Measurements from ENCODE around the gene TDRD9. TPM values are rescaled to one million over a fixed set of nuclear protein-coding genes. Genes with fewer than 3 reads are reported as not detected.
"Not testable (repeated sequence)": the region's sequence is repeated elsewhere in the genome, so short reads cannot be mapped to it uniquely, and the experiment has no call there.

Gene TDRD9
- total RNA-seq = 3.0 and 4.3 TPM in 2 replicates

DNA sequence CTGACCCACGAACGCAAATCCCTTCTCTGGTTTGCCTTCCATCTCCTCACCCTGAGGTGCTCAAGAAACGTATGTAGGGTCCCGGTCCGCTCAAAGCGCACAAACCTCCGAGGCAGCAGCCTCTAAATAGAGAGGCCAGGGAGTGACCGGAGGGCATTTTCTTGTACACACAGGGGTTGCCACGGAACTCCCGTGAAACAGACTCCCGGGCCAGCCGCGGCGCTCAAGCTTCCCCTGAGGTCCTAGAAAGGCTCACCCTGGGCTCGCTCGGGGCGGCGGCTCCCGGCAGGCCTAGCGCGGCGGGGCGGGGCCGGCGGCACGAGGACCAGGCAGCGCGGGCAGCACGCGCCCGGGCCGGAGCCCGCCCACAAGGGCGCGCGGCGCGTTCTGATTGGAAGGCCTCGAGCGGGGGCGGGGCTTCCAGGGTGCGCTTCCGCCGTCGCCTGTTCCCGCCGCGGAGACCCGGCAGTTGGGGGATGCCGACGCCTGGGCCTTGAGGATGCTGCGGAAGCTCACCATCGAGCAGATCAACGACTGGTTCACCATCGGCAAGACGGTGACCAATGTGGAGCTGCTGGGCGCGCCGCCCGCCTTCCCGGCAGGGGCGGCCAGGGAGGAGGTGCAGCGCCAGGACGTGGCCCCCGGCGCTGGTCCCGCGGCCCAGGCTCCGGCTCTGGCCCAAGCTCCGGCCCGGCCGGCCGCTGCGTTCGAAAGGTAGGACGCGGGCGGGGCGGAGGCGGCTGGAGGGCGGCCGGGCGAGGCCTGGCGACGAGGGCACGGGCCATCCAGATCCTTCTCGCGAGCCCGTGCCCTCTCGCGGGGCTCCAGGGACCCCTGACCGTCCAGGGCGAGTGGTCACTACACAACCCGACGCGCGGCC lies at the start of gene TDRD9:
Gene TDRD9 (plus strand): TSS at position 446 of the 880 bp plus-strand sequence. CDS start 54 bp downstream, at position 500.
- DNase-seq = no peak

GRCh38 chr14:103879118-103879569 lies 49.1 kb upstream of the TDRD9 start:
- DNase-seq = no peak

- DNase-seq = peak; percentile 31
Observed at GRCh38 chr14:103879570-103880347, 48.5 kb upstream of the TDRD9 start.

- peak; percentile 50 for DNase-seq
Observed at GRCh38 chr14:103880348-103881267, 47.6 kb upstream of the TDRD9 start.

DNA sequence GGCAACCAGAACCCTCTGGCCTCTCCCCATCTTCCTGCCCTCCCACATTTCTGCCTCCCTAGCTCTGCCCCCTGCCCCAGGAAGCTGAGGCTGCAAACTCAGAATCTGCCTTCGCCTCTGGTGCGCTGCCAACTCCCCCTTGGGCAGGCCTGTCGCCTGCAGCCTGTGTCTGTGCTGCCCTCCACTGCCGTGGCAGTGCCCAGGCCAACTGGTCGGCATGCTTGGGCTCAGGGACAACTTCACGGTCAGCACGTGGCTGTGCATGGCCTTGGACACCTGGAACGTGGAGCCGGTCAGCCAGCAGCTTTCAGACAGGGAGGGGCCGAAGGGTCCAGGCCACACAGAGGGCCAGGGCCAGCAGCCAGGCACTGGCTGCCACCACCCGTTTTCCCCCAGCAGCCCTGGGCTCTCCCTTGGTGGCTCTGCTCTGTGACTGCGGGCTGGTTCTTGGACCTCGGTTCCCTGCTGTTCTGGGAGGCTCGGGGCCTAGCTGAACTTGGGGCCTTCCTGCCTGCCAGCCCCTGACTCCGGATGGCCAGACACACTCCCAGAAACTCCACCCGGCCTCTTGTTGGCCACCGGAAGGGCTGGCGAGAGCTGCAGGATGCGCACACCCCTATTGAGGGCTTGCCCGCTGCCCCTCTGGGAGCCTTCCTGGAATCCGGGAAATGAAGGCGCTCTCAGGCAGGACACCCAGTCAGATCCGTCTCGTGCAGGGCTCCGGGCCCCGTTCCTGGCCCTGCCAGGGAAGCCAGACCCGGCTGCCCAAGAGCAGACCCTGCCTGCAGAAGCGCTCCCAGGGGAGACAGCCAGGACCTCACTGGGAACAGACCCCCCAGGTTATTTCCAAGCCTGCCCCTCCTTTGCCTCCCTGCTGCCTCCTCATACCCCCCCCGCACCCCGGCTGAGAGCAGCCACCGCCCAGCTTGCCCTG lies 46.7 kb upstream of the TDRD9 start:
- DNase-seq = peak; percentile 44

GRCh38 chr14:103882503-103883262 lies 45.6 kb upstream of the TDRD9 start:
- DNase-seq = no peak

DNA sequence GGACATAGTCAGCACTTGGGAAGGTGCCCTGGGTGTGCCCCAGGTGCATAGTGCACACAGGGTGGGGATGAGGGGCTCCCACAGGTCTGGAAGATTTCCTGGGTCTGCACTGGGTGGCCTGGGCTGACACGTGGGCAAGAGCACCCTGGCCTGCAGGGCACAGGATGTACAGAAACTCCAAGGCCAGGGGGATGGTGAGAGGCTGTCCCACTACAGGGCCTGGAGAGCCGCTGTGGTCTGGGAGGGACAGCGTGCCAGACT lies 45.1 kb upstream of the TDRD9 start:
- no peak for DNase-seq

DNA sequence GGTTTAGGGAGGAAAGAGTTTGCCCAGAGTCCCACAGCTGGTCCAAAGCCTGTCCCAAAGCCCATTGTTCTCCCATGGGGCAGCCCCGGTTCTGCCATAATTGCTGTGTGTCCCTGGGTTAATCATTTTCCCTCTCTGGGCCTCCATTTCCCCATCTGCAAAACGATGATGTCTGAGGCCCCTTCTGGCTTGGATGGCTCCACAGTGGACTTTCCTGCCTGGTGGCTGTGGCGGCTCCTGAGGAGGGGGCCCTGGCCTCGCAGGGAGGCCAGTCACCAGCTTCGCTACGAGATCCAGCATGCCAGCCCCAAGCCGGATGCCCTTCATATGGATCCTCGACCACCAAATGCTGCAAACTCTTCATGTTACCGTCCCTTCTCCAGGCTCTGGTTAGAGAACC lies 43.4 kb upstream of the TDRD9 start:
- no peak for DNase-seq

DNA sequence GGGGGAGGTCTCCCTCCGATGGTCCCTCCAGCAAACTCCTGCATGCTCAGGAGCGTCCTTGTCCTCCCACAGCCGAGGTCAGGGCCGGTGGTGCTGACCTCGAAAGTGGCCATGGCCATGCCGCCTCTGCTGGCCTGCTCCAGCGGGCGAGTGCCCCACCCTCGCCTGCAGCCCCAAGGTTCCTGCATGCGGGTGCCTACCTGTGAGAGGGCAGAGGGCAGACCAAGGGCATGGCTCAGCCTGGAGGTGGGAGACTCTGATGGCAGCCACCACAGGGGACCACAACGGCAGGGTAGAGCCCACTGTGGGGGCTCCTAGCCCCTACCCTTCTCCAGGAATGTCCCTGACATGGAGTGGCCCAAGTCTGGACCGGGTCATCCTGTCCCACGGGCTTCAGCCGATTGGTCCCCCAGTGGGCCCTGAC lies 42.7 kb upstream of the TDRD9 start:
- no peak for DNase-seq

DNA sequence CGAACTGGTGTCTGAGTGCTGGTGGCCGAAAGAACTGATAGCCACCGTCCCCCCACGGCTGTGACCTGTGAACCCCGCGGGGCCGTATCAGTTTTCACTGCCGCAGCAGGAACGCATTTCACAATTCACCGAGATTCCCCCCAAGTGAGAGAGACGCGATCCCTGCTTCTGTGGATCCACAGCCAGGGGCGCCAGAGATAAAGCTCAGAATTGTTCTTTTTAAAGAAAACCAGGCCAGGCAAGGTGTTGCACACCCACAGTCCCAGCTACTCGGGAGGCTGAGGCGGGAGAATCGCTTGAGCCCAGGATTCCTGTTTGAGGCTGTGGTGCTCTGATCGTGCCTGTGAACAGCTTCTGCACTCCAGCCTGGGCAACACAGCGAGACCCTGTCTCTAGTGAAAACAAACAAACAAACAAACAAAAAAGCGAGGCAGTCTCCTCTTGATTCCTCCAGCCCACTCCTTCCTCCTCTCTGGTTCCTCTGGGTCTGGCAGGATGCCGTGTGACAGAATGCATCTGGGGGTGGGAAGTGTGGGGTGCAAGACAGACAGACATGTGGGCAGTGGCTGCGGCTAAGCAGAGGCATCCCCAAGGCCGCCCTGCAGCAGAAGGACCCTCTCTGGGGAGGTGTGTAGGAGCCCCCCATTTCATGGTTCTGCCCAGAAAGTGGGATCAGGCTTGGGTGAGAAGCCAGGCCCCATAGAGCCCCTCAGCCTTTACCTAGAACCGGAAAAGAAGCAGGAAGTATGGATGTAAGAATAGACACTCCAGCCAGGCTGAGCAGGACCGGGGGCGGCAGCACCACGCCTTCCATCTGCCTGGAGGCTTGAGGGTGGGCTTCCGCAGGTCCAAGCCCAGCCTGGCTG lies 41.7 kb upstream of the TDRD9 start:
- no peak for DNase-seq

DNA sequence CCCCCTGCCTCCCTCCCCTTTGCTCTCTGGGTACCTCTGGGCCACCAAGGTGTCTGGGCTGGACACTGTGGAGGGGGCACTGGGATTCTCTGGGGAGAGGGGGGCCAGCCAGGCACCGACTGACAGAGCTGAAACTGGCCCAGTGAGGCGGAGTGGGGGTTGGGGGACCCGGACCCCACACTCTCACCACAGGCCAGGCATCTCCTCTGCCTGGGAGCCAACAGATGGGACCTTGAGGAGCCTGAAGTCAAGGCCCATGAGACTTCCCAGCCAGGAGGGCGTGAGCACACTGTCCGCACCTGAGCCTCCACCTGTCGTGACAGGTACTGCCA lies 41.1 kb upstream of the TDRD9 start:
- DNase-seq = no peak

DNA sequence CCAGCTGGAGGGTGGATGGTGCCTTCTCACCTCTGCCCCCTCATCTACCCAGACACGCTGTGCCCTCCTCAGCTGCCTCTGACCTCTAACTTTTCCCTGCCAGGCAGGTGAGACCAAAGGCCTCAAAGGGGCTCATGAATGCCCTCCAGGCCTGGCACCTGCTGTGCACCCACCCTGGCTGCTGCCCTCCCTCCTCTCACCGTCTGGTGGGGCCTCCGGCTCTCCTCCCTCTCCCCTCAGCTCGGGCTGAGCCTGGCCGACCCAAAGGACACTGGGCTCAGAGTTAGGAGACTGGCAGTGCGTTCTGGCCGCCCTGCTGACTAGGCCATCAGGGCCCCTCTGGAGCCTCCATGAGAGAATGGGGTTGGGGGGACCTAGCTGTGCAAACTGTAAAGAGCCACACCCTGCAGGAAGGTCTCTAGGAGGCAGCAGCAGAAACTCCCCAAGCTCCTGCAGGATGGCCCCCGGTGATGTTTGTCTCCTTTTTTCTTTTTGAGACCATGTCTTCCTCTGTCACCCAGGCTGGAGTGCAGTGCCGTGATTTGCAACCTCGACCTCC lies 40.6 kb upstream of the TDRD9 start:
- DNase-seq = no peak

- DNase-seq = not testable (repeated sequence)
Observed at GRCh38 chr14:103889002-103889312, 39.3 kb upstream of the TDRD9 start.

DNA sequence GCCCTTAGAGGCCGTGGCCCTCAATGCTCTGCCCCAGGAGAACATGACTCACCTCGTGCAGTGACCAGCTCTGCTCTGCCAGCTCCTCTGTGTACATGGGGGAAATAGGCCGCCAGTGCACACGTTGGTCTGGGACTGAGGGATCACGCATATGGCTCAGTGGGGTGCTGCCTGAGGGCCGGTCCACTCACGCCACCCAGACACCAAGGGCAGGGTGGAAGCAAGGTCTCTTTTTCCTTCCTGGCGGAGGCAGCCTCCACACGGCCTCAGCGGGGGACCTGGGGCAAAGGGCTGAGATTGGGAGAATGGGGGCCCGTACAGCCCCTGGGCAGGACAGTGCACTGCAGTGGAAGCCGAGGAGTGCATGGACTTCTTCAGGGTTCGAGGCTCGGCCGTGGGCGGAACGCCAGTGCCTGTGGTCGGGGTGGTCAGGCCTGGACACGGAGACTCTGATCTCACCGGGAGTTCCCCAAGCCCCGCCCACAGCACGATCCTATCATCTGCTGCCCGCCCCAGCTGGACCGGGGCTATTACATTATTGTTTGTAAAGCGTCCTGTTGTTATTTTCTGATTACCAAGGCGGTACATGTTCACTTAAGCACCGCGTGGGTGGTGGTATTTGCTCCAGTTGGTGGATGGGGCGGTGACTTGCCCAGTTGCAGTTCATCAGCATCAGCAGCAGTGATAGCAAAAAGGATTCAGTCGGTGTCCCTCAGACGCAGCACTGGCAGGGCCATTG lies 38.8 kb upstream of the TDRD9 start:
- peak; percentile 61 for DNase-seq

DNA sequence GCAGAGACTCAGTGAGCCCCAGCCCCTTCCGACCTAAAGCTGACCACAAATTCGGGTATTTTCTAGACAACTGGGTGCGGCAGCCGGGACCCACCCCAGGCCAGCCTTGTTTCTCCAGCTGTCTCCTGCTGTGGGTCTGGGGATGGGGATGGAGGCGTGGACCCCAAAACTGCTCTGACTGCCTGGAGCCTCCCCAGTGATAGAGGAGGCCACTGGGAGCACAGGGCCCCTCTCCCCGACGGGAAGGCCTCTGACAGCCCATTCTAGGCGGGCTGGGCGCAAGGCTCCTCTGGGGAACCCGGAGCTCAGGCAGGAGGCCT lies 38.2 kb upstream of the TDRD9 start:
- no peak for DNase-seq

- DNase-seq = peak; percentile 53
Observed at GRCh38 chr14:103890821-103891666, 37.2 kb upstream of the TDRD9 start.

DNA sequence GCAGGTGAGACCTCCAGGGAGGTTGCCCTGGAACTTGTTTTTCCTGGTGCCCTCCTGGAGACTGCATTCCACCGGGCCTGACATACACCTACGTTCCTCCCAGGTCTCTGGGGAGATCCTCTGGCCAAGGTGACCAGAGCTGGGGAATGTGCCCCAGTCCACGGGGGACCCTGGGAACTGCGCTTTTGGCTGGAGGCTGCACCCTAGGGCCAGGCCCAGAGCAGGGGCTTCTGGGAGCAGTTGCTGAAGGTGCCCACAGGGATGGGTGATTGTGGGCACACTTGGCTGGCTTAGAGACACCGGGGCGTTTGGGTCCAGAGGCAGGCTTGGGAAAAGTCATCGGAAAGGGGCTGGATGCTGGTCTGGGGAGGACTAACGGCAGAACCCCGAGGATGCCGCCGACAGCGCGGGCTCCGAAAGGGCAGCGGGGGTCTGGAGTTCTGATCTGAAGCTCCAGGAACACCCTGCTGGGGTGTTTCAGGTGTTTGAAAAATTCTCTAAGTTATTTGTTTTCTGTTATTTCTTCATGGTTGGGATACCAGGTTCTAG lies 36.5 kb upstream of the TDRD9 start:
- no peak for DNase-seq

GRCh38 chr14:103892247-103892646 lies 36.0 kb upstream of the TDRD9 start:
- DNase-seq = no peak

Data from dermis blood vessel endothelial cell (primary cell).